Body of pancreas (tissue), 4 donors: ENCODE measurements around the gene NCK1.

ENCODE experiments used
- POLR2A ChIP-seq, 3 donors: fragments of 450-650 bp; IDR thresholded peaks; one replicate each; pipeline ENCODE4 v1.6.1; 2016; ENCODE audit warnings: antibody characterized with exemption in 3 of 3, mild to moderate bottlenecking in 2 of 3
- TF ChIP-seq, protein P1 (sequence below), 7 experiments: fragments of 450-650 bp in 4 of 7; fragments of 200-600 bp in 3 of 7; sonication (generic) in 3 of 7; IDR thresholded peaks; one replicate each; pipeline ENCODE4 v1.5.1; 2016 to 2019; ENCODE audit warnings: antibody characterized with exemption in 7 of 7

DNA sequence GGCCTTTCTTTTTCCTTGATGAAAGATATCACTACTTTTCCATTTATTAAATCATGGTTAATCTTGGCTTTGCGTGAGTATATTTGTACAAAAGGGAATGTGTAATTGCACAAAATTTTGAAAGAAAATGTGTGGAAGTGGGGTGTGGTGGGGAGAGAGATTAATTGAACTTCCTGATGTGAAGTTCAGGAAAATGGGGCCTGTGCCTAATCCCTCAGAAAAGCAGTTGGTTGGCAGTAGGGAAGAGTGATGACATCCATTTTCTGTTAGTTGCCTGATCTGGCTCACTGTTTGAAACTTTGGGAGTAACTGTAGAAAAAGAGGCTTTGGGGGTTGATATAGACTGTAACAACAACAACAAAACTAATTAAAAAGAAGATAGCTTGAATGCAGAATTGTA lies 85.0 kb downstream of the NCK1 start:
- TF ChIP-seq POLR2A (IDR thresholded peaks at IDR 0.05): no peak
- TF ChIP-seq, protein P1, sequence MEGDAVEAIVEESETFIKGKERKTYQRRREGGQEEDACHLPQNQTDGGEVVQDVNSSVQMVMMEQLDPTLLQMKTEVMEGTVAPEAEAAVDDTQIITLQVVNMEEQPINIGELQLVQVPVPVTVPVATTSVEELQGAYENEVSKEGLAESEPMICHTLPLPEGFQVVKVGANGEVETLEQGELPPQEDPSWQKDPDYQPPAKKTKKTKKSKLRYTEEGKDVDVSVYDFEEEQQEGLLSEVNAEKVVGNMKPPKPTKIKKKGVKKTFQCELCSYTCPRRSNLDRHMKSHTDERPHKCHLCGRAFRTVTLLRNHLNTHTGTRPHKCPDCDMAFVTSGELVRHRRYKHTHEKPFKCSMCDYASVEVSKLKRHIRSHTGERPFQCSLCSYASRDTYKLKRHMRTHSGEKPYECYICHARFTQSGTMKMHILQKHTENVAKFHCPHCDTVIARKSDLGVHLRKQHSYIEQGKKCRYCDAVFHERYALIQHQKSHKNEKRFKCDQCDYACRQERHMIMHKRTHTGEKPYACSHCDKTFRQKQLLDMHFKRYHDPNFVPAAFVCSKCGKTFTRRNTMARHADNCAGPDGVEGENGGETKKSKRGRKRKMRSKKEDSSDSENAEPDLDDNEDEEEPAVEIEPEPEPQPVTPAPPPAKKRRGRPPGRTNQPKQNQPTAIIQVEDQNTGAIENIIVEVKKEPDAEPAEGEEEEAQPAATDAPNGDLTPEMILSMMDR (IDR thresholded peaks at IDR 0.05): no peak
